NCI-H748 (cell line): ENCODE results near the gene TENM3.
"Not testable (repeated sequence)": the region's sequence is repeated elsewhere in the genome, so short reads cannot be mapped to it uniquely, and the experiment has no call there.

Source experiments
- DNase-seq: peaks from one replicate; lab custom pipeline; 2025; ENCODE audit not compliant: unreplicated experiment; lab: John Stamatoyannopoulos, UW

TENM3 gene

DNA sequence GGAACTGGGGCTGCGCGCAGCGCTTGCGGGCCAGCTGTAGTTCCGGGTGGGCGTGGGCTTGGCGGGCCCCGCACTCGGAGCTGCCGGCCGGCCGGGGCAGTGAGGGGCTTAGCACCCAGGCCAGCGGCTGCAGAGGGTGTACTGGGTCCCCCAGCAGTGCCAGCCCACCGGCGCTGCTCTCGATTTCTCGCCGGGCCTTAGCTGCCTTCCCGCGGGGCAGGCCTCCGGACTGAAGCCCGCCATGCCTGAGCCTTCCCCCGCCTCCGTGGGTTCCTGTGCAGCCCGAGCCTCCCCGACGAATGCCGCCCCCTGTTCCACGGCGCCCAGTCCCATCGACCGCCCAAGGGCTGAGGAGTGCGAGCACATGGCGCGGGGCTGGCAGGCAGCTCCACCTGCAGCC lies 143.4 kb downstream of the TENM3 start:
- DNase-seq = not testable (repeated sequence)

DNA sequence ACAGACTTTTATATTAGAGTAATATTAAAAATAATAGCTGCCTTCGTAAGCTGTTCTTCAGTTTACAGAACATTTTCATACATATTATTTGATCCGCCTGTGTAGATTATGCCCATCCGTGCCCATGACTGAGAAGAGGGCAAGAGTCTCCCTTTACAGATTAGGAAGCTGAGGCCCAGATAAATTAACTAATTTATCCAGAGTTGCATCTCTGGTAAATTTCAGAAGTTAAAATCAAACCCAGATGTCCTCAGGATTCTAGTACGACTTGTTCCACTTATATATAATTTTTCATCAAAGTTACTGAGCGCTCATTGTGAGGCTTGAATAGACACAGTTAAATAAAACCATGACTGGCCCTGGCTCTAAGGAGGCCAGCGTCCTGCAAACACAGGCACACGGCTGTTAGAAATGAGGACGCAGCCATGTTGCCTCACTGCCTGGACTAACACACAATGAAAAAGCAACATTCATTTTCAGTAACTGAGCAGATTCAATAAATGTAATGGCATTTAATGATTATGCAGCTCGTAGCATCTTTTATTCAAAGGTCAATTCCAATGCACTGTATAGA lies 148.0 kb downstream of the TENM3 start:
- no peak for DNase-seq

DNA sequence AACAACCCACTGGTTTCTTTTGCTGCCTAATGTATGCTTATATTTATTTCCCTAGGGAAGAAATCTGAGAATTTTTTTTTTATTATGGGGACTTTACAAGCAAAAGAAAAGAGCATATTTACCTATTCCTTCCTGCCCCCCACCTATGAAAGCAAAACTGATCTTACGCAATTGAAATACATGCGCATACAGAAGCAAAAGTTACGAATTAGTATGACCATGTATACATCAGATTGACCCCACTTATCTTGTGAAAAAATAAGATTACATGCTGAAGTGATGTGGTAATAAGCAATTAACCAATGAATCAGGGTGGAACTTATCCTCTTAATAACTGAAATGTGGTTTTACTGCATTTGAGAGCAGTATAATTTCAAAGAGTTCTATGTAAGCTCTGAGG lies 151.0 kb downstream of the TENM3 start:
- no peak for DNase-seq

DNA sequence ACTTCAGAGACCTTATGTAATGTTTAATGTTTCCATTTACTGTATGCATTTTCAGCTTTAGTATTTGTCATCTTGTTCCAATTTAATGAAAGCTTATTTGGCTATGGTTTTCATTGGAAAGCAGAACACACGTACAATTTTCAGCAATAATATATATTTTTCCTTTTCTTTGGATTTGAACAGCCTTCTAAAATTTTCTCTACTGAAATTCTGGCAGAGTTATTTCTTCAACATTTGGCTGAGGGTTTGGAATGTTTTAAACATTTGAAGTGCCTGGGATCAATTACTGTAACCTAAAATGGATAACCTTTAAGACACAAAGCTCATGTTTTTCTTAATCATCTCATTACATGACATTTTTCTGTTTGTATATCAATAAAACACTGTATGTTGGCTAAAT lies 156.9 kb downstream of the TENM3 start:
- no peak for DNase-seq

DNA sequence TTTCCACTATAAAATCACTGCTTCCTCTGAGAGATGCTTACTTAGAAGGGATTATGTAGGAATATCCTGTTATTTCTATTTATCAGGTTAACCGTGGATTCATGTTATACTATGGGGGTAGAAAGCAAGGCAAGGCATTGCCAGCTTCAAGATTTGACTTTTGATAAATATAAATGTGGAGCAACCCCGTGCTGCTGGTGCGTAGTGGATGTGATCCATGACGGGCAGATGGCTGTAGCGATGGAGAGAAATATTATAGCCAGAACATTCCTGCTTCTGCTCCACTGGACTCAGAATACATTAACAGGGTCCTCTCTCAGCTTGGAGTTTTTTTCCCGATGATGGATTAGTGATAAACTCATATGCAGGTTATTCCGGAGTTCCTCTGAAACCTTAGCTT lies 157.6 kb downstream of the TENM3 start:
- DNase-seq = no peak

DNA sequence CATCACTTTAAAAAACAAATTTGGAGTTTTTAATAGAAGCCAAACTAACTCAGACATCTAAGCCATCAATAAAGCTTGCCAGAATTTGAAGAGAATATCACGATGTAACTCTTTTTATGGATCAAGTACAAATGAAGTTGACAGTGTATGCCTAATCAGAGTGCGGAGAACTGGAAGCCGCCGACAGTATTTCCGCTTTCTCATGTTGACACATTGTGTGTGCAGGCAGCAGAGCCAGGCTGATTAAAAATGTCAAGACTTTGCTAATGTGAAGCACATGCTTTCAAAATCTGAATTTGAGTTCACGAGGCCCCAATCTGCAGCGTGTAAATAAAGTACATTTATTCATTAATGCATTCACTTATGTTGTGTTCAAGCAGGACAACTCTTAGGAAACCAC lies 161.2 kb downstream of the TENM3 start:
- no peak for DNase-seq

DNA sequence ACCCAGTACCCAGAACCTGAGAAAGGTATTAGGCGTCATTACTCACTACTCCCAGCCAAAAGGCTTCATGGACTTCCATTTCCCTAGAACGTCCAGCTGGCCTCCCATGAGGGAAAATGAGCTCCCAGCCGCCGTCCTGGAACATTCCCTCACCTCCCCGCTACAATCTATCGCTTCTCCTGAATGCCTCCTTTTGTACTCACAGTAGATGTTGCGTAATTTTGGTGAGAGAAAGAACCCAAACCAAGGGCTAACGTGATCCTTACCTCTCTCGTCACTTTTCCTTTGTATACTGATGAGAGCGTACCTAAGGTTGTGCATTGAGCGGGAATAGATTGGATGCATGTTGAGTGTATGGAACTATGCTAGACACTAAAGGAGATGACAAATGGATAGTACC lies 161.9 kb downstream of the TENM3 start:
- no peak for DNase-seq

DNA sequence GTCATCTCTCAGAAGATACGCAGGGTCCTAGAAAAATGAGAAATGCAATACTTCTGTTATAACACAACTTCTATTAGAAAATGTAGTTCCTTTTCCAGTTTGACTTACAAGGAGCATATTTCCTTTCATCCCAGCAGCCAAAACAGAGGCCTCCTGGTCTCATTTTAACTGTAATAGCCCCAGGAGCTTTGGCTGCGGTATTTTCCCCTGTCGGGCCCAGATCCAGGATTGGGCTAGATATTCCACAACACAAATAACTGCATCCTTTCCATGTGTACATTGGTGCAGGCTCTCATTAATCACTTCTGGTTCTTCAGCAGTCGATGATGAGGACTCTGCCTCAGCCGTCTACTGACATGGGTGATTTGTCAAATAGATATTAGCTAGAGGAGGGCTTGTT lies 166.1 kb downstream of the TENM3 start:
- DNase-seq = no peak

DNA sequence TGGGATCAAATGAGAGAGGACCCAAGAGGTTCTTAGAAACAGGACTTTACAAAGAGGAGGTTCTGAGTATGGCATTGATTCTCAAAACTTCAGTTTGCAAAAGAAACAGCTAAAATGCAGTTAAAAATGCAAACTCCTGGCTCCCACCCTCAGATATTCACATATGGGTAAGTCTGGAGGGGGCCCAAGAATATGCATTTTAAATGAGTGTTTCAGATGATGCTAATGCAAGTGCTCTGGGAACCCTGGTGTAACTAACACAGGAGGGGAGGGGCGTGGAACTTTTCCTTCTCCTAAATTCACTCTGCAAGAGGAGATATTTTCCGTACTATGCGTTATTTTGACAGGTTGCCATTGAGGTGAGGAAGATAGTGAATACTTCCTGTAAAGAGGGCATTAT lies 168.2 kb downstream of the TENM3 start:
- no peak for DNase-seq

DNA sequence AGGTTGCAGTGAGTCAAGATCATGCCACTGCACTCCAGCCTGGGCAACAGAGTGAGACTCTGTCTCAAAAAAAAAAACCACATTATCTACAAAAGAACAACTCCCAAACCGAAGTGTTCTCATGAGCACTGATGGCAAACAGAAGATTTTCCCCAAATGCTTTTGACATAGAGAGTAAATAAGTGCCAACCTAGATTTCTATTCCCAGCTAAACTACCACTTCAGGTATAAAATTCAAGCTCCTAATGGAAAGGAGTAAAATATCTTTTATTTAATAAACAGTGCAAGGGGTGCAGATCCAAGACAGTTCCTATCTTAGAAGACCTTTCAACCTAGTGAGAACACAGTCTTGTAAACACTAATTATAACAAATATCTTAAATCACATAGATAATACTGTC lies 170.3 kb downstream of the TENM3 start:
- DNase-seq = no peak

DNA sequence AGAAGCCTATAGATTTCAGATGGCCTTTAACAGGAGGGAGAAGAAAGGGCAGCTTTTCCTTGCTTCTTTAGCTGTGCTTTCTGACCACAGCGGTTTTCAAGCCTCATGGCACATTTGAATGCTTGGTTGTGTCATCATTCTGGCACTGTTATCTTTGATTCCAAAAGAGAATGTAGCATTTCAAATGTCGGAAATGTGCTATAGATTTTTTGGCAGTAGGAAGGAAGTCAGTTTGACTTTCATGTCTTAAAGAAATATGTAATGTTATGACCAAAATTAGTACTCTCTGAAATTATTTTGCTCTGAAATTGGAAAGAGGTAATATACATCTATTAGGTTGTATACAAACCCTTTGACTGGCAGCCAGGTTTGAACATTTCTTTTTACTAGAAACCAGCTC lies 171.9 kb downstream of the TENM3 start:
- DNase-seq = no peak

DNA sequence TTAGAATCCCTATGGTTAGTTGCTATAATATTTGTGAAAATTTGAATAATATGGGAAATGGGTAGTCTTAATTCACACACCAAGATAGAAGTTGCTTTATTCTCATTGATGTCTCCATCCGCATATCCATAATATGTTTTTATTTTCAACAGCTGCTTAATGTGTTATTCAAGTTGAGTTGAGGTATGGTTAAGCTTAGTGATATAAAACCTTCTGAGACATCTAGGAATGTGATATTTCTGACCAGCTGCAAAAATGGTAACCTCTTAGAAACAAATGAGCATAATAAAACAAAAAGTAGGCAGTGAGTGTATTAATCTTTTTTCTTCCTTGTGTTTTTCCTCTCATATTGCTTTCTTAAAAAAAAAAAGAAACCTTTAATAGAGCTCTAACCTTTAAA lies 172.9 kb downstream of the TENM3 start:
- DNase-seq = no peak

DNA sequence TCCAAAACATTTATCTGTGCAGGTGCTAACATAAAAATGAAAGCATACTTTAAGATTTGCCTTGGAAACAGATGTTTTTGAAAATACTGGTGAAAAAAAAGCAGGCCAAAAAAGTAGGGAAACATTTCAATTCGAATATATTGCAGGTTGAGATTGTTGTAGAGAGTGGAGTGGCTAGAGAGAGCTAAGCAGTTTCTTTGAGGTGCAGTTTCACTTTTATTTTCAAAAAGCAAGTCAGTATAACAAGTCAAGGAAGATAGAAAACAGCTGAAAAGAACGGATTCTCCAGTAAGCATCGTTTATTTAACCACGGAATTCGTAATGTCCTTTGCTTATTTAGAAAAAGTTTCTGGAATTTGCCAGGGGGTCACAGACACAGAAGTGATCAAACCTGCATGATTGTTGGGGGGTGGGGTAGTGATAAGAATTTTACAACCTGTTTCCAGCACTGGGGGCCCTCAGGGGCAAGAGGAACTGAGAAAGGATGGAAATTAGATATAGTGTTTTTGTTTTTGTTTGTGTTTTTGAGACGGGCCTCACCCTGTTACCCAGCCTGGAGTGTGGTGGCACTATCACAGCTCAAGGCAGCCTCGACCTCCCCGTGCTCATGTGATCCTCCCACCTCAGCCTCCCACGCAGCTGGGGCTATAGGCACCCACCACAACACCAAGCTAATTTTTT lies 175.0 kb downstream of the TENM3 start:
- no peak for DNase-seq

DNA sequence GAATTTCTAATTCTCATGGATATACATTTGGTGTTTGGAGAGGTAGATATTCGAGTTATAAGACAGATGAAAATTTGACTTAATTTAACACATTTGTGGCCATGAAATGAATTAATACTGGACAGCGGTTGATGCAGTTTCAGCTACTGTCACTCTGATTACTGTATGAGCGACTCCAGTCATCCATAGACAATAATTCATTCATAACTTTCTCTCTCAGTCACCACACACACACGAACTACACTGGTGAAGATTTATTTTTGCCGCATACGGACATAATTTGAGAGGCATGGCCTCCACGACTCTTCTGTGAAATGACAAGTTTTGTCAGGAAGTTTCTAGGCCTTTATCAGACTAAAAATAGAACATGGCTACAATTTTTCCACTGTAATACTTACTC lies 177.0 kb downstream of the TENM3 start:
- DNase-seq = no peak

DNA sequence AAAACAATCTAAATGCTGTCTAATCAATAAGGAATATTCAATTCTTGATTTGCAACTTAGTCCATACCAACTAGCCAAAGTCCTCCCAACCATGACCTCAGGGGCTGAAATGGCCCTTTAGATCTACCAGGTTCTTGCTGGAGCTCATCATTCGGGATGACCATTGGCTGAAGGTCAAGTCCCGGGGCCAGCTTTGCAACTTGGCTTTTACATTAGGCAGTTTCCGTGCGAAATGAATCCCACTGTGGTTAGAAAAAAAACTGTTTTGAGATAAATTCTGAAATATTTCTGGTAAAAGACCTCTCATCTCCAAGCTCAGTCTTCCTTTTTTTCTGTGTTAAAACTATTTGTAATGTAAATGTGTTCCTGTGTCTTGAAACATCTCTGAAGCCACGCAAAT lies 178.6 kb downstream of the TENM3 start:
- no peak for DNase-seq

DNA sequence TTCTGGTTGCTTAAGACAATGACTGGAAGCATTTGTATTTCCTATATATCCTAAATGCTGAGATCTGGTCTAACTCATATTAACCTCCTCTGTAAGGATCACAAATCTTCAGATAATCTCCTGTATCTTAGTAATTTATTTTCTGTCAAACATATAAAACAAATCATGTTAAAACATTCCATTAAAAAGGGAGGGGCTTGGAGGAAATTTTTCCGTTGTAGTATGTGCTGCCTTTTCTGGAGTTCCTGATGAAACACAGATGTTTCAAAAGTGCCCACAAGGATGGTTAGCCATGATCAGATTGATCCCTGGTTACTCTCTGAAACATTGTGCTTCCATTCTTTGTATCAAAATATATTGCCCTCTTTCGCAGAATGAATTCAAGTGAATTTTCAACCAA lies 182.1 kb downstream of the TENM3 start:
- no peak for DNase-seq

DNA sequence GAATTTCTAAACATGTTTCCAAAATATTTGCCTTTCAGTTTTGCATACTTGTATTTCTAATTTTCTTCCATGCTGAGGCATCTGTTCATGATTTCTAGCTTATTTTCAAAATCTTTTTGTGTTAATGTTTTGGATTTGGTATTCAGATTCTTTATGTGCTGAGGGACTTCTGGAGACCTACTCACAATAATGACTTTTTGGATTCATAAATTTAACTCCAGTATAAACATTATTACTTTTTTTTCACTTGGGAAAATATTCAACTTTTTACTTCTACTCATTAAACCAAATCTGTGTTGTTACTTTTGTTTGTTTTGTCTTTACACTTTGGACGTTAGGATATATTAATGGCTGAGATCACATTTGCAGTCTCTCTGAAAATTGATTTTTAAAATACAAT lies 183.7 kb downstream of the TENM3 start:
- no peak for DNase-seq

DNA sequence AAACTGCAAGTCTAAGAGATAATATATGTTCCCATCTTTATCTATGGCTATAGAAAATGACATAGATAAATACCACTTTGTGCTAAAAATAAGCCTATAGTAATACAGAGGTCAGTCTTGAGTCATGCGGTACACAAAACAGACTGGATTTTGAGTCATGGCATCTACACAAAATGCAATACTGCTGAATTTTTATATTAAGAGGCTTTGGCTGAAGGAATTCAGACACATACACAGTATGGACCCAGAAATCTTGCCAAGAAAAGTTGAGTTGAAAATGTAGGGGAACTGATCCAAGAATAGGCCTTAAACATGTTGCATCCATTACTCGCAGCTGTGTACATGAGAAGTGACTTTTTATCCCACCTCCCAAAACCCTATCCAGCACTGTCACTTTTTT lies 184.4 kb downstream of the TENM3 start:
- DNase-seq = no peak

DNA sequence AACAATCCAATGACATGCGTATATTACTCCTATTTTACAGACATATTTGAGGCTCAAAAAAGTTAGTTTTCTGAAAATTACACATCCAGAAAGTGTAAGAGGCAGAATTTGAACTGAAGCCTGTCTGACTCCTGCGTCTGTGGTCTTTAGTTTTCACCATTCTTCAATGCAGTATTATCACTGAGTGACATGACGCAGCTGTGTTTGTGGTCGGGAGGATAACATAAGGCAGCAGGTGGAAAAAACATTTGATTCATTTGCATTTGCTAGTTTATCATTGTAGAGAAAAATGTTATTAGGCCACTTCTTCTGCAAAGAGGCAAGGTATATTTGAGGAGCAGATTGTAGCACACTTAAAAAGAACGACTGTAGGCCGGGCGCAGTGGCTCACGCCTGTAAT lies 186.7 kb downstream of the TENM3 start:
- DNase-seq = no peak

DNA sequence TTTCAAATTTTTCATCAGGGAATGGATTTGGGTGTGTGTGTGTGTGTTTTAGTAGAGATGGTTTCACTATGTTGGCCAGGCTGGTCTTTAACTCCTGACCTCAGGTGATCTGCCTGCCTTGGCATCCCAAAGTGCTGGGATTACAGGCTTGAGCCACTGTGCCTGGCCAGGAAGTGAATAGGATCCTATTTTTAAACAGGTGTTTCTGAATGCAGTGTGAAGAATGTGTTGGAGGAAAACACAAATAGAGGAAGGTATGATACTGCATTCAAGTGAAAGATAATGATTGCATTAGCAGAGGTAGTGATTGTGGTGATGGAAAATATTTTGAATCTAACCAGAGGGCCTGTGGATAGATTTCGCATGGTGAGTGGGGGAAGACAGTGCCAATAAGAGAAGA lies 189.6 kb downstream of the TENM3 start:
- DNase-seq = no peak

DNA sequence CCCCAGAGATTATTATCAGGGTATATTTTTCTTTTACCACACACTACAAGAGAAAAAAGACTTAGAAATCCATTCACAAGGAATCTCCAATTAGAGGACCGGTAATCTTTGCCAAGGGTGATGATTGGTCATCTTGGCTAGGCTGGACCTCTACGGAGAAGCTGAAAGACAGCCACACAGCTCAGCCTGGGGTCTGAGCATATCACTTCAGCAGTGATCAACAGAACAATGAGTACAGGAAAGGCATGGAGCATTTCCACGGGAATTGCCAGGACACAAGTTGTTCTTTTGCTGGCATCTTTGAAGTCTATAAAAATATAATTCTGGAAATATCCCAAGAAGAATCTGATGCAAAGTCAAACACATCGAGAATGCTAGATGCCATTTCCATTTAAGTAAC lies 191.5 kb downstream of the TENM3 start:
- DNase-seq = no peak

DNA sequence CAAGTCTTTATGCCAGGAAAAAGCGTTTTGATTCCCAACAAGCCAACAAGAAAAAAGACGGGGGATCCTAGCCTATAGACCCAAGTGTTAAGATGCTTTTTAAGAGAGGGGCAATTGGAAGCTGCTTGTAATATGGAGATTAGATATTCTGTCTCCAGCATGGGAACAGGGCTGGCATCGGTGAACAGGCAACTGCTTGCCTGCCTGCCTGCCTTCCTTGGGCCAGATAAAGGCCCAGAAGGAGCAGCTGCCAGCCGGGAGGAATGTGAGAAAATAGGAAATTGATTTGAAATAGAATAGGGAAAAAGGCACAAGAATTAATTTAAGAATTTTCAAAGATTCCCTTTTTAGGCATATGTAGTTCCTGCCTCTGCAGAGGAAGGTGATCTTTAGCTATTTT lies 192.2 kb downstream of the TENM3 start:
- no peak for DNase-seq

DNA sequence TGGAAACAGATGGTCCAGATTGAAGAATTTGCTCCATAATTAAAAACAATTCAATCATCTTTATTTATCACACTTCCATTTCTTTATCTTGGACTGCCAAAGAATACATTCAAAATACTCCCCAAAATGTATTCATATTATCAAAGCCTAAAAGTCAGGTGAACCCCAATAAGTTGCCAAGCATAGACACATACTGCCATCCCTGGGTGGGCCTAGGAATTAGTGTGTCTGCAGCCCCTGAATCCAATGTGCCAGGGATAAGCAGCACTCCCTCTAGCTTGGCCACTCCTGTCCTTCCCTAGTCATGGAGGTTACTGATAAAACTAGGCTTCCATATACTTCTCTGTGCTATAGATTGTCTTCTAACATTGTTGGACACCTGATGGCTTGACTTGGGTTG lies 199.9 kb downstream of the TENM3 start:
- no peak for DNase-seq
